ENCODE data around the gene C1QL2.

The C1QL2 gene

GRCh38 chr2:119147776-119148715 lies 10.5 kb downstream of the C1QL2 start:
- no peaks in the 10 kb centered on the region for H3K36me3 Mint-ChIP-seq (ENCODE audit: low read depth)
- no peak for TF ChIP-seq CTCF (IDR thresholded peaks at IDR 0.05)
- no peak overlapping the region for H3K4me3 Mint-ChIP-seq
- DNase-seq: no peak
- H3K9me3 Mint-ChIP-seq: no peaks in the 10 kb centered on the region
- H3K27ac Mint-ChIP-seq: no peak overlapping the region
- peaks cover 56% of the 10 kb centered on the region for H3K27me3 Mint-ChIP-seq (ENCODE audit: low read depth, poor library complexity)
- no peaks in the 10 kb centered on the region for H3K4me1 Mint-ChIP-seq

- DNase-seq: no peak
- no peak for TF ChIP-seq CTCF (IDR thresholded peaks at IDR 0.05)
- Mint-ChIP-seq H3K27ac (no peak overlapping the region), H3K36me3 (ENCODE audit: low read depth) (no peaks in the 10 kb centered on the region), H3K4me1 (no peaks in the 10 kb centered on the region), H3K4me3 (no peak overlapping the region), H3K9me3 (no peaks in the 10 kb centered on the region), H3K27me3 (ENCODE audit: low read depth, poor library complexity) (peaks cover 40% of the 10 kb centered on the region)
Observed at GRCh38 chr2:119144806-119145205, 13.7 kb downstream of the C1QL2 start.

- Mint-ChIP-seq H3K4me3 (no peak overlapping the region), H3K27me3 (ENCODE audit: low read depth, poor library complexity) (peaks cover 45% of the 10 kb centered on the region), H3K27ac (no peak overlapping the region), H3K36me3 (ENCODE audit: low read depth) (no peaks in the 10 kb centered on the region), H3K9me3 (no peaks in the 10 kb centered on the region), H3K4me1 (no peaks in the 10 kb centered on the region)
- no peak for DNase-seq
- no peak for TF ChIP-seq CTCF (IDR thresholded peaks at IDR 0.05)
Observed at GRCh38 chr2:119142824-119143223, 15.7 kb downstream of the C1QL2 start.

- no peak for DNase-seq
- Mint-ChIP-seq H3K4me3 (no peak overlapping the region), H3K4me1 (no peaks in the 10 kb centered on the region), H3K27ac (no peak overlapping the region), H3K36me3 (ENCODE audit: low read depth) (no peaks in the 10 kb centered on the region), H3K27me3 (ENCODE audit: low read depth, poor library complexity) (peaks cover 60% of the 10 kb centered on the region), H3K9me3 (peaks cover 3% of the 10 kb centered on the region)
- no peak for TF ChIP-seq CTCF (IDR thresholded peaks at IDR 0.05)
Observed at GRCh38 chr2:119137502-119137901, 21.0 kb downstream of the C1QL2 start.

DNA sequence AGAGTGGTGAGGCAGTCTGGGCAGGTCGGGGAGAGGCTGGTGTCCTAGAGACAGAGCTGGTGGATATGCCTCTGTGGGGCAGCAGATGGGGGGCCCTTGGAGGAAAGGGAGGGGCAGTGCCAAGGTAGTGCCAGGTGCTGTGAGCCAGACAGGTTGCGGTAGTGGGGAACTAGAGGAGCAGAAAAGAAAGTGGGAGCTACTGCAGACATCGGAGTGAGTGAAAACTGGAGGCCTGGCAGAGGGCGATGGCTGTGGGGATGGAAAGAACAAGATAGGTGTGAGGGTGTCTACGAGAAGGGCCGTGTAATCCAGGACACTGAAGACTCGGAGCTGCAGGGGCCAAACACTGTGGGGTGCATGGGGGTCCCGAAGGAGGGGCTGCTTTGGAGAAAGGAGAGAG lies 21.7 kb downstream of the C1QL2 start:
- Mint-ChIP-seq H3K4me3 (no peak overlapping the region), H3K36me3 (ENCODE audit: low read depth) (no peaks in the 10 kb centered on the region), H3K9me3 (peaks cover 3% of the 10 kb centered on the region), H3K27ac (no peak overlapping the region), H3K4me1 (no peaks in the 10 kb centered on the region), H3K27me3 (ENCODE audit: low read depth, poor library complexity) (peaks cover 56% of the 10 kb centered on the region)
- no peak for DNase-seq
- no peak for TF ChIP-seq CTCF (IDR thresholded peaks at IDR 0.05)

DNA sequence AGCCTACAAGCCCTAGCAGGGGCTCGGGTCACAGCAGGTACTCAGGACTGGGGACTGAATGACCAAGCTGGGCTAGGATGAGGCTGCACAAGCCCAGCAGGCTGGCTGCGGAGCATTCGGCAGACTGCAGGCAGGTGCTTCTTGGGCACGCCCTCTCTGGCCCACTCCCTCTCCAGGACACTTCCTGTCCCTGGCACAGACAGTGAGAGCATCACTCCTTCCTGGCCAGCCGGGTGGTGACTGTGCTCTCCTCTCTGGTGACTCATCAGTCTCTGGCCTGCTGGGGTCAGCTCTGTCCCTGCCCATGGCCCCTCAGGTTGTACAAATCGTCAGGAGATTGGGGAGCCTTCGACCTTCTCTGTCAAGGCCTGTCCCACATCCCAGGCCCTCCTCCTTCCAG lies 22.5 kb downstream of the C1QL2 start:
- no peak for DNase-seq
- no peak overlapping the region for H3K4me3 Mint-ChIP-seq
- no peaks in the 10 kb centered on the region for H3K4me1 Mint-ChIP-seq
- H3K27ac Mint-ChIP-seq: no peak overlapping the region
- no peaks in the 10 kb centered on the region for H3K36me3 Mint-ChIP-seq (ENCODE audit: low read depth)
- peaks cover 59% of the 10 kb centered on the region for H3K27me3 Mint-ChIP-seq (ENCODE audit: low read depth, poor library complexity)
- no peak for TF ChIP-seq CTCF (IDR thresholded peaks at IDR 0.05)
- H3K9me3 Mint-ChIP-seq: peaks cover 3% of the 10 kb centered on the region

All from nephron progenitor cell (in vitro differentiated cells).